IPS-11a (cell line): ENCODE data around the gene ZNF804A.

Experiments used
- H3K4me3 ChIP-seq: one replicate; pipeline ENCODE4 v1.5.1; 2013; ENCODE audit warnings: low read depth, low read length, control low read depth

Gene ZNF804A

GRCh38 chr2:184923751-184924150, 325.4 kb downstream of the ZNF804A start:
- no peak overlapping the region for H3K4me3 ChIP-seq

- H3K4me3 ChIP-seq = no peak overlapping the region
Measured at GRCh38 chr2:184927040-184927439, 328.7 kb downstream of the ZNF804A start.

GRCh38 chr2:184936761-184937160, 338.4 kb downstream of the ZNF804A start:
- no peak overlapping the region for H3K4me3 ChIP-seq

GRCh38 chr2:184938221-184938985, 340.1 kb downstream of the ZNF804A start:
- no peak overlapping the region for H3K4me3 ChIP-seq

- H3K4me3 ChIP-seq = no peak overlapping the region
Measured at GRCh38 chr2:184945326-184945725, 347.0 kb downstream of the ZNF804A start.

- H3K4me3 ChIP-seq = no peak overlapping the region
Measured at GRCh38 chr2:184945824-184946223, 347.5 kb downstream of the ZNF804A start.

GRCh38 chr2:184956856-184957255, 358.5 kb downstream of the ZNF804A start:
- H3K4me3 ChIP-seq = no peak overlapping the region

GRCh38 chr2:184971546-184972068, 373.3 kb downstream of the ZNF804A start:
- no peak overlapping the region for H3K4me3 ChIP-seq
